GM20431 (cell line): ENCODE measurements around the gene BORCS8.

Experiments used
- in situ Hi-C: fragments of 300-500 bp; cut with MseI, MboI; formaldehyde crosslinking; loops from one replicate; pipeline ENCODE4 v1.15.0; 2020; ENCODE audit warnings: low sequenced_read_pairs; ENCODE audit not compliant: unreplicated experiment

BORCS8 gene

DNA sequence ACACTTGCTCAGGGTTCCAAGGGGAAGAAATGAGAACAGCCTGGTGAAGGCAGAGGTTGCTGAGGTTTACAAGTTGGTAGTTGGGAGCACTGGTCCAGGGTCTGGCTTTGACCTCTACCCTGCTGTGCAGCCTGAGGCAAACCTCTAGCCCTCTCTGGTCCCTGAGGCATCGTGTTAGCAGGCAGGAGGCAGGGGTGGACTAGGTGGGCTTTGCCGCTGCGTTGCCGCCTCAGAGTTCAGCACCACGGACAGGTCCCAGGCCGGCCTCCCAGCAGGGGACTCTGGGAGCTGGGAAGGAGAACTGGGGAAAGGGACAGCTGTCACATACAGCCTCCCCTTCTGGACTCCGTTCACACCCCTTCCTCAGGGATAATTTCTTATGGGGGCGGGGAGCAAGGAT is 22.9 kb upstream of the BORCS8 start:
- in situ Hi-C loops, result no loop called here

GRCh38 chr19:19214159-19214490 is 22.2 kb upstream of the BORCS8 start:
- in situ Hi-C loops, result no loop called here

DNA sequence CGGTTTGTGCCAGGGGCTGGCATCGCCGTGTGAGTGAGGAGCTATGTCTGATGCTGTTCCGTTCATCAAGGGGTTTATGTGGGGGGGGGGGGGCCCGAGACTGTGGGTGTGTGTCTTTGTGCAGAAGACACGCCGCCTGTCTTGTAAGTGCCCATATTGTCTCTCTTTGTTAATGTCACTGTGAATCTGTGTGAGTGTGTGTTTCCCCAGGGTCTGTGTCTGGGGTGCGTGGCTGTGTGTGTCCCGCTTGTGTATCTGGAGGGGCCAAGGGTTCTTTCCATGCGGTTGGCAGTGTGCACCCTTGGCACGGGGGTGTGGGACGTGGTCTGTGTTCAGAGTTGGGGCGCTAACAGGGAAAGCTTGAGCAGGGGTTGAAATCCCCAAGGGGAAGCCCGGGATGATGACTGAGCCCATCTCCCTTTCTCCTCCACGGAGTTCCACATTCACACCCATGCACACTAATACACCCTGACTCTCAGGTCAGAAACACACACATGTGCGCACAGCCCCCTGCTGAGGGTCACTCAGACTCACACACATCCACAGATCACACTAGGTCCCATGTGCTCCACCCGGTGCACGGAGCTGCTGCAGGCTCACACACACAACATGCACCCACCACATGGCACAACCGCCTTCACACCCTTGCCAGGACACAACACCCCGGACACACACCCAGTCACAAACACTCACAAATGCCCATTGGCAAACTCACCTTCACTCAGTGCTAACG is 21.6 kb upstream of the BORCS8 start:
- in situ Hi-C loops, result no loop called here

DNA sequence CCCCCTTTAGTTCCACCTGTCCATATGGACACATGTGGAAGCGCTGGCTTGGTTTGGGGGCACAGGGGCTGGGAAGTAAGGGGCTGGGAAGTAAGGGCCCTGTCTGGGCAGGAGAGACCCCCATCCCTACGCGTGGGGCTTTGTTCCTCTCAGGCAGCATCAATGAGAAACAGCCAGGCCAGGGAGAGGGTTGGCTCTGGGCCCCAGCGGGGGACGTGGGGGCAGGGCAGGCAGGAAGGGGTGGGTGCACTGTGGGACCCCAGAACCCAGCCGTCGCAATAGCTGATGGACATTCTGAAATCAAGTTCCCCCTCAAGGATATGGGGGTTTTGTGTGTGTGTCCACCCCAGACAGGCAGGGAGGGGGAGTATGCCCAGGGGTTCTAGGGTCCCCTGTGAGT is 21.0 kb upstream of the BORCS8 start:
- in situ Hi-C loops, result no loop called here

- in situ Hi-C loops, result no loop called here
Observed at GRCh38 chr19:19211499-19212420, 19.8 kb upstream of the BORCS8 start, which contains the start of gene NCAN. Gene NCAN (plus strand): TSS chr19:19211958. CDS start chr19:19216954, 4,996 bp downstream.

- in situ Hi-C loops, result no loop called here
Observed at GRCh38 chr19:19209372-19209771, 17.4 kb upstream of the BORCS8 start.

DNA sequence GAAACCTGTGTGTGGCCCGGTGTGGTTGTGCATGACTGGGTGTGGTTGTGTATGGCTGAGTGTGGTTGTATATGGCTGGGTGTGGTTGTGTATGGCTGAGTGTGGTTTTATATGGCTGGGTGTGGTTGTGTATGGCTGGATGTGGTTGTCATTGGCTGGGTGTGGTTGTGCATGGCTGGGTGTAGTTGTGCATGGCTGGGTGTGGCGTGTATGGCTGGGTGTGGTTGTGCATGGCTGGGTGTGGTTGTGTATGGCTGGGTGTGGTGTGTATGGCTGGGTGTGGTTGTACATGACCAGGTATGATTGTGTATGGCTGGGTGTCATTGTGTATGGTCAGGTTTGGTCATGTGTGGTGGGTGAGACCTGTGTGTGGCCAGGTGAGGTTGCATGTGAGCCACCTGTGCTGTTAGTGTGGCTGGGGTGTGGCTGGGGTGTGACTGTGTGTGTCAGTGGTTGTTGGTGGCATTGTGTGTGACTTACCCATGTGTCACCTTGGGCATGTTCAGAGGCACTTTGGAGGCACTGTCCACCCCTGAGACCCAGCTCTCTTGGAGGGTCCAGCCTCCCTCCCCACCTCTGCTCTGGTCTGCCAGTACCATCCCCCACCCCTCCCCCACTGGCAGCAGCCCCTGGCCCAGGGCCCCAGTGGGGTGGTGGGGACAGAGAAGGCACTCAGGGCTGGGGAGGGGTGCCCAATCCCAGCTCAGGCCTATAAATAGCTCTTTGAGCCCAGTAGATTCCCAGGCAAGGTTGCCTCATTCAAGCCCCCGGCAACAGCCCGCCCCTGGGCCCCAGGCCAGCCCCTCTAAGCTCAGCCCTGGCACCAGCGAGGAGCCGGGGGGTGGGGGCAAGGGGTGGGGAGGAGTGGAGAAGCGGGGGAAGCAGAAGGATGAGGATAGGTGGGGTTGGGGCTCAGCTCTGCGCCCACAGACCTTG is 16.0 kb upstream of the BORCS8 start:
- in situ Hi-C loops, result no loop called here

DNA sequence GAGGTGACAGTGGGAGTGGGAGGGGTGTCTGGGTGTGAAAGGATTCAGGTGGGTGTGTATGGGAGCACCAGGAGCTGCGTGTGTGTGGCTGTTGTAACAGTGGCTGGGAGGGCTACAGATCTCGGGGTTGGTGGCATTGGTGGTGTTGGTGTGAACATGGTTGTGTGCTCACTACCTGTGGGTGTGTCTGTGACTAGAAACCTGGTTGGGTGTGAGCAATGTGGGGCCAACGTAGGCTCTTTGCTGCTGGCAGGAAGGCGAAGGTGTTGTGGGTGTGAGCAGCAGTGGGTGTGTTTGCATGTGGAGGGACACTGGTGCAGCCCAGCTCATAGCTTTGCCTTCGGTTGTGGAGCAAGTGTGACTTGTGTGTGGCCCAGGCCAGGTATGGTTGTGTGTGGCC is 15.0 kb upstream of the BORCS8 start:
- in situ Hi-C loops, result no loop called here

- in situ Hi-C loops, result no loop called here
Observed at GRCh38 chr19:19205416-19206410, 13.8 kb upstream of the BORCS8 start.

DNA sequence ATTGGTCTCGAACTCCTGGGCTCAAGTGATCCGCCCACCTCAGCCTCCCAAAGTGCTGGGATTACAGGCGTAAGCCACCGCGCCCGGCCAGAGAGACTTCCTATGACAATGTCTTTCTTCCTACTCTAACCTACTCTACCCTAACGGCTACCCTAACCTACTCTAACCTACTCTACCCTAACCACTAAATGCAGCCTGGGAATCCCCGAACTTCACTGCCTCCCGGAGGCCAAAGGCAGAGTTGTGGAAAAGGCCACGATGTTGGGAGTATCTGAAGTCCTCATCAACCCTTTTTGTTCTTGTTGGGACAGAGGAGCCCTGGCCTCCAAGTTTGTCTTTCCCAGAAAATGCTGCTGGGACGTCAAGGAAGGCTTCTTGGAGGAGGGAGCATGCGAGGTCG is 12.2 kb upstream of the BORCS8 start:
- in situ Hi-C loops, result no loop called here

GRCh38 chr19:19203012-19203856 is 11.3 kb upstream of the BORCS8 start, which contains the start of gene NR2C2AP:
Gene NR2C2AP (minus strand): TSS chr19:19203414. CDS start chr19:19203060, 354 bp downstream.
- in situ Hi-C loops, result no loop called here

GRCh38 chr19:19202707-19203011 is 10.7 kb upstream of the BORCS8 start:
- in situ Hi-C loops, result no loop called here

GRCh38 chr19:19201697-19202630 is 10.0 kb upstream of the BORCS8 start:
- in situ Hi-C loops, result no loop called here

DNA sequence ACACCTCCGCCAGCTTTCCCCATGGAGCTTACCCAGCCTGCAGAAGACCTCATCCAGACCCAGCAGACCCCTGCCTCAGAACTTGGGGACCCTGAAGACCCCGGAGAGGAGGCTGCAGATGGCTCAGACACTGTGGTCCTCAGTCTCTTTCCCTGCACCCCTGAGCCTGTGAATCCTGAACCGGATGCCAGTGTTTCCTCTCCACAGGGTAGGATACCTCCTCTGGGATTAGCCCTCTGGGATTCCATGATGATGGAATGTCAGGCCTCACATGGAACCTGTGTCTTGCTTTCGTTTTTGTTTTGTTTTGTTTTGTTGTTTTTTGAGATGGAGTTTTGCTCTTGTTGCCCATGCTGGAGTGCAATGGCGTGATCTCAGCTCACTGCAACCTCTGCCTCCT is 2.0 kb upstream of the BORCS8 start:
- in situ Hi-C loops, result no loop called here

DNA sequence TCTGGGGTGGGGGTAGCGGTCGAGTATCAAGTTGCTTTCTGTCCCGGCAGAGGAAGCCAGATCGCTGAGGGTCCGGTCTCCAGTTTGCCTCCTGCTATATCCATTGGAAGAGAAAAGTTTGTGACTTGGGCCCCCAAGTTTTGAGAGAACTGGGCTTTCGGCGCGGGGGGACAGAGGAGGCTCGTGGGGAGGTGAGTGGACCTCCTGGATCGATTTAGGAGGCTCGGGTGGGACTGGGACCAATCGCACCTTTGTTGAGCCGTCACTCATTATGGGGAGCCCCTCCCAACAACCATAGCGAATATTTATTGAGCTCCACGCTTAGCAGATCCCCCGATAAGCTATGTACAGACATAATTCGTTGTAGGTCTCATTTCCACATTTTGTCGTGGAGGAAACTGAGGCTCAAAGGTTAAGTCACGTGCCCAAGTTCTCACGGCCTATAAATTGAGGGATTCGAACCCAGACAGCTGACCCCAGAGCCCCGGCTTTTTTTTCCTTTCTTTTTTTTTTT is 1.0 kb upstream of the BORCS8 start:
- in situ Hi-C loops, result no loop called here

DNA sequence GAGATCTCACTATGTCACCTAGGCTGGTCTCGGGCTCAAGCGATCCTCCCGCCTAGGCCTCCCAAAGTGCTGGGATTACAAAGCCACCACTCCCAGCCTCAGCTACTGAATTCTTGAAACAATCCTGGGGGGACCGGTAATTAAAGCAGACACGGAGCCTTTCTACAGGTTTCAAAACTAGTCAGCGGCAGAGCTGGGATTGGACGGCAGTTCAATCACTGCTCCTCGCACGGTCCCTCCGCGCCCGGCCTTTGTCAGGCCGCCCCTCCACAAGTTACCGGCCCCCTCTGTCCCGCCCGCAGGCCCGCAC is 229 bp downstream of the BORCS8 start:
- in situ Hi-C loops, result no loop called here

- in situ Hi-C loops, result no loop called here
Observed at GRCh38 chr19:19186742-19187141, 5.2 kb downstream of the BORCS8 start.
